ENCODE results near the gene RASGRF2. TPM values are rescaled to one million over a fixed set of nuclear protein-coding genes. Genes with fewer than 3 reads are reported as not detected.

Gene RASGRF2
- total RNA-seq, 1 donor from 2014 or later = 19.4 TPM

- Mint-ChIP-seq H3K36me3 (ENCODE audit: low read depth) (no peaks in the 10 kb centered on the region), H3K4me1 (ENCODE audit: low read depth) (peaks cover 20% of the 10 kb centered on the region), H3K27me3 (ENCODE audit: low read depth) (no peaks in the 10 kb centered on the region), H3K9me3 (no peaks in the 10 kb centered on the region), H3K4me3 (ENCODE audit: low read depth) (no peak overlapping the region), H3K27ac (no peak overlapping the region)
- DNase-seq (ENCODE audit: low spot score) = no peak
- intact Hi-C loops (cut with micrococcal nuclease) = no loop called here
Measured at GRCh38 chr5:80930940-80931339, 29.2 kb upstream of the RASGRF2 start.

- peaks cover 20% of the 10 kb centered on the region for H3K4me1 Mint-ChIP-seq (ENCODE audit: low read depth)
- no peaks in the 10 kb centered on the region for H3K27me3 Mint-ChIP-seq (ENCODE audit: low read depth)
- no peak for DNase-seq (ENCODE audit: low spot score)
- no peak overlapping the region for H3K27ac Mint-ChIP-seq
- no peaks in the 10 kb centered on the region for H3K36me3 Mint-ChIP-seq (ENCODE audit: low read depth)
- no peak overlapping the region for H3K4me3 Mint-ChIP-seq (ENCODE audit: low read depth)
- intact Hi-C loops (cut with micrococcal nuclease) = no loop called here
- H3K9me3 Mint-ChIP-seq = no peaks in the 10 kb centered on the region
Measured at GRCh38 chr5:80931411-80931810, 28.8 kb upstream of the RASGRF2 start.

GRCh38 chr5:80933036-80933435 lies 27.1 kb upstream of the RASGRF2 start:
- no peaks in the 10 kb centered on the region for H3K36me3 Mint-ChIP-seq (ENCODE audit: low read depth)
- intact Hi-C loops (cut with micrococcal nuclease) = no loop called here
- no peak overlapping the region for H3K27ac Mint-ChIP-seq
- H3K4me1 Mint-ChIP-seq (ENCODE audit: low read depth) = peaks cover 8% of the 10 kb centered on the region
- no peaks in the 10 kb centered on the region for H3K9me3 Mint-ChIP-seq
- DNase-seq (ENCODE audit: low spot score) = no peak
- no peak overlapping the region for H3K4me3 Mint-ChIP-seq (ENCODE audit: low read depth)
- no peaks in the 10 kb centered on the region for H3K27me3 Mint-ChIP-seq (ENCODE audit: low read depth)

GRCh38 chr5:80934751-80935150 lies 25.4 kb upstream of the RASGRF2 start:
- intact Hi-C loops (cut with micrococcal nuclease) = no loop called here
- H3K27ac Mint-ChIP-seq = no peak overlapping the region
- DNase-seq (ENCODE audit: low spot score) = no peak
- H3K36me3 Mint-ChIP-seq (ENCODE audit: low read depth) = no peaks in the 10 kb centered on the region
- no peaks in the 10 kb centered on the region for H3K9me3 Mint-ChIP-seq
- H3K27me3 Mint-ChIP-seq (ENCODE audit: low read depth) = no peaks in the 10 kb centered on the region
- peaks cover 8% of the 10 kb centered on the region for H3K4me1 Mint-ChIP-seq (ENCODE audit: low read depth)
- no peak overlapping the region for H3K4me3 Mint-ChIP-seq (ENCODE audit: low read depth)

GRCh38 chr5:80935811-80936385 lies 24.3 kb upstream of the RASGRF2 start:
- no peaks in the 10 kb centered on the region for H3K9me3 Mint-ChIP-seq
- intact Hi-C loops (cut with micrococcal nuclease) = no loop called here
- no peak for DNase-seq (ENCODE audit: low spot score)

GRCh38 chr5:80936881-80937280 lies 23.3 kb upstream of the RASGRF2 start:
- Mint-ChIP-seq H3K36me3 (ENCODE audit: low read depth) (no peaks in the 10 kb centered on the region), H3K4me1 (ENCODE audit: low read depth) (peaks cover 8% of the 10 kb centered on the region), H3K27me3 (ENCODE audit: low read depth) (no peaks in the 10 kb centered on the region), H3K4me3 (ENCODE audit: low read depth) (no peak overlapping the region), H3K27ac (no peak overlapping the region), H3K9me3 (no peaks in the 10 kb centered on the region)
- DNase-seq (ENCODE audit: low spot score) = no peak
- intact Hi-C loops (cut with micrococcal nuclease) = no loop called here

More at GRCh38 chr5:80935811-80936385, 24.3 kb upstream of the RASGRF2 start:
- H3K27ac Mint-ChIP-seq = no peak overlapping the region
- no peak overlapping the region for H3K4me3 Mint-ChIP-seq (ENCODE audit: low read depth)
- H3K4me1 Mint-ChIP-seq (ENCODE audit: low read depth) = peaks cover 8% of the 10 kb centered on the region
- no peaks in the 10 kb centered on the region for H3K36me3 Mint-ChIP-seq (ENCODE audit: low read depth)
- H3K27me3 Mint-ChIP-seq (ENCODE audit: low read depth) = no peaks in the 10 kb centered on the region

GRCh38 chr5:80937584-80938356 lies 22.4 kb upstream of the RASGRF2 start:
- H3K27ac Mint-ChIP-seq = no peak overlapping the region
- H3K4me3 Mint-ChIP-seq (ENCODE audit: low read depth) = no peak overlapping the region
- peaks cover 9% of the 10 kb centered on the region for H3K4me1 Mint-ChIP-seq (ENCODE audit: low read depth)
- intact Hi-C loops (cut with micrococcal nuclease) = no loop called here
- DNase-seq (ENCODE audit: low spot score) = no peak
- H3K9me3 Mint-ChIP-seq = no peaks in the 10 kb centered on the region
- no peaks in the 10 kb centered on the region for H3K27me3 Mint-ChIP-seq (ENCODE audit: low read depth)
- no peaks in the 10 kb centered on the region for H3K36me3 Mint-ChIP-seq (ENCODE audit: low read depth)

GRCh38 chr5:80941496-80941895 lies 18.7 kb upstream of the RASGRF2 start:
- intact Hi-C loops (cut with micrococcal nuclease) = no loop called here
- Mint-ChIP-seq H3K4me3 (ENCODE audit: low read depth) (no peak overlapping the region), H3K36me3 (ENCODE audit: low read depth) (no peaks in the 10 kb centered on the region), H3K27me3 (ENCODE audit: low read depth) (no peaks in the 10 kb centered on the region), H3K9me3 (no peaks in the 10 kb centered on the region), H3K27ac (no peak overlapping the region), H3K4me1 (ENCODE audit: low read depth) (peaks cover 3% of the 10 kb centered on the region)
- DNase-seq (ENCODE audit: low spot score) = no peak

GRCh38 chr5:80951366-80951765 lies 8.8 kb upstream of the RASGRF2 start:
- Mint-ChIP-seq H3K4me1 (ENCODE audit: low read depth) (peaks cover 2% of the 10 kb centered on the region), H3K27me3 (ENCODE audit: low read depth) (peaks cover 1% of the 10 kb centered on the region), H3K27ac (no peak overlapping the region), H3K9me3 (peaks cover 5% of the 10 kb centered on the region), H3K36me3 (ENCODE audit: low read depth) (no peaks in the 10 kb centered on the region), H3K4me3 (ENCODE audit: low read depth) (no peak overlapping the region)
- intact Hi-C loops (cut with micrococcal nuclease) = no loop called here
- no peak for DNase-seq (ENCODE audit: low spot score)

- no peak for DNase-seq (ENCODE audit: low spot score)
- Mint-ChIP-seq H3K9me3 (no peaks in the 10 kb centered on the region), H3K4me1 (ENCODE audit: low read depth) (peaks cover 12% of the 10 kb centered on the region), H3K36me3 (ENCODE audit: low read depth) (no peaks in the 10 kb centered on the region), H3K4me3 (ENCODE audit: low read depth) (no peak overlapping the region), H3K27me3 (ENCODE audit: low read depth) (peaks cover 1% of the 10 kb centered on the region), H3K27ac (no peak overlapping the region)
- intact Hi-C loops (cut with micrococcal nuclease) = no loop called here
Measured at GRCh38 chr5:80953587-80953986, 6.6 kb upstream of the RASGRF2 start.

- no peak for DNase-seq (ENCODE audit: low spot score)
- Mint-ChIP-seq H3K9me3 (no peaks in the 10 kb centered on the region), H3K27ac (no peak overlapping the region), H3K4me3 (ENCODE audit: low read depth) (no peak overlapping the region), H3K27me3 (ENCODE audit: low read depth) (peaks cover 6% of the 10 kb centered on the region), H3K4me1 (ENCODE audit: low read depth) (peaks cover 19% of the 10 kb centered on the region), H3K36me3 (ENCODE audit: low read depth) (no peaks in the 10 kb centered on the region)
- intact Hi-C loops (cut with micrococcal nuclease) = no loop called here
Measured at GRCh38 chr5:80955082-80955590, 5.0 kb upstream of the RASGRF2 start.

- intact Hi-C loops (cut with micrococcal nuclease) = no loop called here
- peaks cover 22% of the 10 kb centered on the region for H3K4me1 Mint-ChIP-seq (ENCODE audit: low read depth)
- H3K9me3 Mint-ChIP-seq = no peaks in the 10 kb centered on the region
- H3K4me3 Mint-ChIP-seq (ENCODE audit: low read depth) = no peak overlapping the region
- peaks cover 6% of the 10 kb centered on the region for H3K27me3 Mint-ChIP-seq (ENCODE audit: low read depth)
- H3K36me3 Mint-ChIP-seq (ENCODE audit: low read depth) = no peaks in the 10 kb centered on the region
- H3K27ac Mint-ChIP-seq = no peak overlapping the region
- DNase-seq (ENCODE audit: low spot score) = no peak
Measured at GRCh38 chr5:80956272-80956671, 3.9 kb upstream of the RASGRF2 start.

GRCh38 chr5:80957031-80957761 lies 3.0 kb upstream of the RASGRF2 start:
- intact Hi-C loops (cut with micrococcal nuclease) = no loop called here
- Mint-ChIP-seq H3K9me3 (no peaks in the 10 kb centered on the region), H3K36me3 (ENCODE audit: low read depth) (no peaks in the 10 kb centered on the region), H3K27ac (no peak overlapping the region), H3K4me1 (ENCODE audit: low read depth) (peaks cover 30% of the 10 kb centered on the region), H3K27me3 (ENCODE audit: low read depth) (peaks cover 6% of the 10 kb centered on the region), H3K4me3 (ENCODE audit: low read depth) (no peak overlapping the region)
- DNase-seq (ENCODE audit: low spot score) = no peak

All from activated T-helper 2 cell treated with anti-CD3 and anti-CD28 coated beads, Interferon-gamma antibody, Interleukin-2, Interleukin-4, amounts not matched to agents 10 μg/mL and 5 μg/mL and 100 μg/mL, durations not matched to agents 14 hours and 24 hours and 36 hours (primary cell).